GM12864 (cell line): ENCODE results near the gene PDE7B.

Experiments used
- DNase-seq: peaks from one replicate; pipeline ENCODE4 v3.0.0-alpha.2; 2011; ENCODE audit warnings: low read depth
- H3K4me3 ChIP-seq: 2 replicates; pipeline ENCODE4 v1.5.1; 2011; ENCODE audit warnings: mild to moderate bottlenecking, low read depth, low read length, control low read depth
- TF ChIP-seq, protein P1 (sequence below): IDR thresholded peaks from 2 replicates; pipeline ENCODE4 v1.5.1; 2011; ENCODE audit warnings: low read depth, mild to moderate bottlenecking, moderate library complexity, low read length, control low read depth, inconsistent platforms; ENCODE audit errors: missing control alignments

The PDE7B gene

GRCh38 chr6:136236466-136237293 is 385.2 kb downstream of the PDE7B start:
- TF ChIP-seq, protein P1, sequence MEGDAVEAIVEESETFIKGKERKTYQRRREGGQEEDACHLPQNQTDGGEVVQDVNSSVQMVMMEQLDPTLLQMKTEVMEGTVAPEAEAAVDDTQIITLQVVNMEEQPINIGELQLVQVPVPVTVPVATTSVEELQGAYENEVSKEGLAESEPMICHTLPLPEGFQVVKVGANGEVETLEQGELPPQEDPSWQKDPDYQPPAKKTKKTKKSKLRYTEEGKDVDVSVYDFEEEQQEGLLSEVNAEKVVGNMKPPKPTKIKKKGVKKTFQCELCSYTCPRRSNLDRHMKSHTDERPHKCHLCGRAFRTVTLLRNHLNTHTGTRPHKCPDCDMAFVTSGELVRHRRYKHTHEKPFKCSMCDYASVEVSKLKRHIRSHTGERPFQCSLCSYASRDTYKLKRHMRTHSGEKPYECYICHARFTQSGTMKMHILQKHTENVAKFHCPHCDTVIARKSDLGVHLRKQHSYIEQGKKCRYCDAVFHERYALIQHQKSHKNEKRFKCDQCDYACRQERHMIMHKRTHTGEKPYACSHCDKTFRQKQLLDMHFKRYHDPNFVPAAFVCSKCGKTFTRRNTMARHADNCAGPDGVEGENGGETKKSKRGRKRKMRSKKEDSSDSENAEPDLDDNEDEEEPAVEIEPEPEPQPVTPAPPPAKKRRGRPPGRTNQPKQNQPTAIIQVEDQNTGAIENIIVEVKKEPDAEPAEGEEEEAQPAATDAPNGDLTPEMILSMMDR = no peak
- H3K4me3 ChIP-seq = no peak overlapping the region
- DNase-seq = no peak

GRCh38 chr6:136244061-136244616 is 392.6 kb downstream of the PDE7B start:
- no peak for DNase-seq
- TF ChIP-seq, protein P1 = no peak

More at GRCh38 chr6:136244061-136244616, 392.6 kb downstream of the PDE7B start:
- H3K4me3 ChIP-seq = no peak overlapping the region
